ENCODE data around the gene ATRX.

DNA sequence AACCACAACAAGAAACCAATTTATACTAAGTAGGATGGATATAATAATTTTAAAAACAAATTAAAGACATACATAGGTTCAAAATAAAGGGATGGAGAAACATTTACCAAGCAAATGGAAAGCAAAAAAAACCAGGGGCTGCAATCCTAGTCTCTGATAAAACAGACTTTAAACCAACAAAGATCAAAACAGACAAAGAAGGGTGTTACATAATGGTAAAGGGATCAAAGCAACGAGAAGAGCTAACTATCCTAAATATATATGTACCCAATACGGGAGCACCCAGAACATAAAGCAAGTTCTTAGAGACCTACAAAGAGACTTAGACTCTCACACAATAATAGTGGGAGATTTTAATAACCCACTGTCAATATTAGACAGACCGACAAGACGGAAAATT lies 66.6 kb downstream of the ATRX start:
- no peak for TF ChIP-seq POLR2AphosphoS5 (IDR thresholded peaks at IDR 0.05; ENCODE audit: low read depth)
- TF ChIP-seq EZH2phosphoT487 (IDR thresholded peaks at IDR 0.05; ENCODE audit: unreplicated experiment), result no peak
- TF ChIP-seq ZNF331 (CRISPR knock-in tag; IDR thresholded peaks at IDR 0.05; ENCODE audit: low read depth), result no peak
- TF ChIP-seq, protein P1, sequence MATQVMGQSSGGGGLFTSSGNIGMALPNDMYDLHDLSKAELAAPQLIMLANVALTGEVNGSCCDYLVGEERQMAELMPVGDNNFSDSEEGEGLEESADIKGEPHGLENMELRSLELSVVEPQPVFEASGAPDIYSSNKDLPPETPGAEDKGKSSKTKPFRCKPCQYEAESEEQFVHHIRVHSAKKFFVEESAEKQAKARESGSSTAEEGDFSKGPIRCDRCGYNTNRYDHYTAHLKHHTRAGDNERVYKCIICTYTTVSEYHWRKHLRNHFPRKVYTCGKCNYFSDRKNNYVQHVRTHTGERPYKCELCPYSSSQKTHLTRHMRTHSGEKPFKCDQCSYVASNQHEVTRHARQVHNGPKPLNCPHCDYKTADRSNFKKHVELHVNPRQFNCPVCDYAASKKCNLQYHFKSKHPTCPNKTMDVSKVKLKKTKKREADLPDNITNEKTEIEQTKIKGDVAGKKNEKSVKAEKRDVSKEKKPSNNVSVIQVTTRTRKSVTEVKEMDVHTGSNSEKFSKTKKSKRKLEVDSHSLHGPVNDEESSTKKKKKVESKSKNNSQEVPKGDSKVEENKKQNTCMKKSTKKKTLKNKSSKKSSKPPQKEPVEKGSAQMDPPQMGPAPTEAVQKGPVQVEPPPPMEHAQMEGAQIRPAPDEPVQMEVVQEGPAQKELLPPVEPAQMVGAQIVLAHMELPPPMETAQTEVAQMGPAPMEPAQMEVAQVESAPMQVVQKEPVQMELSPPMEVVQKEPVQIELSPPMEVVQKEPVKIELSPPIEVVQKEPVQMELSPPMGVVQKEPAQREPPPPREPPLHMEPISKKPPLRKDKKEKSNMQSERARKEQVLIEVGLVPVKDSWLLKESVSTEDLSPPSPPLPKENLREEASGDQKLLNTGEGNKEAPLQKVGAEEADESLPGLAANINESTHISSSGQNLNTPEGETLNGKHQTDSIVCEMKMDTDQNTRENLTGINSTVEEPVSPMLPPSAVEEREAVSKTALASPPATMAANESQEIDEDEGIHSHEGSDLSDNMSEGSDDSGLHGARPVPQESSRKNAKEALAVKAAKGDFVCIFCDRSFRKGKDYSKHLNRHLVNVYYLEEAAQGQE (IDR thresholded peaks at IDR 0.05; ENCODE audit: unreplicated experiment), result no peak
- TF ChIP-seq, protein P2, sequence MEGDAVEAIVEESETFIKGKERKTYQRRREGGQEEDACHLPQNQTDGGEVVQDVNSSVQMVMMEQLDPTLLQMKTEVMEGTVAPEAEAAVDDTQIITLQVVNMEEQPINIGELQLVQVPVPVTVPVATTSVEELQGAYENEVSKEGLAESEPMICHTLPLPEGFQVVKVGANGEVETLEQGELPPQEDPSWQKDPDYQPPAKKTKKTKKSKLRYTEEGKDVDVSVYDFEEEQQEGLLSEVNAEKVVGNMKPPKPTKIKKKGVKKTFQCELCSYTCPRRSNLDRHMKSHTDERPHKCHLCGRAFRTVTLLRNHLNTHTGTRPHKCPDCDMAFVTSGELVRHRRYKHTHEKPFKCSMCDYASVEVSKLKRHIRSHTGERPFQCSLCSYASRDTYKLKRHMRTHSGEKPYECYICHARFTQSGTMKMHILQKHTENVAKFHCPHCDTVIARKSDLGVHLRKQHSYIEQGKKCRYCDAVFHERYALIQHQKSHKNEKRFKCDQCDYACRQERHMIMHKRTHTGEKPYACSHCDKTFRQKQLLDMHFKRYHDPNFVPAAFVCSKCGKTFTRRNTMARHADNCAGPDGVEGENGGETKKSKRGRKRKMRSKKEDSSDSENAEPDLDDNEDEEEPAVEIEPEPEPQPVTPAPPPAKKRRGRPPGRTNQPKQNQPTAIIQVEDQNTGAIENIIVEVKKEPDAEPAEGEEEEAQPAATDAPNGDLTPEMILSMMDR (conservative IDR thresholded peaks at IDR 0.05; ENCODE audit: low read depth in 2 of 2), result no peak
- TF ChIP-seq NANOG (IDR thresholded peaks at IDR 0.05; ENCODE audit: borderline replicate concordance), result no peak
- no peak for TF ChIP-seq EZH2 (IDR thresholded peaks at IDR 0.05; ENCODE audit: low read depth, unreplicated experiment)
- TF ChIP-seq, protein P3, sequence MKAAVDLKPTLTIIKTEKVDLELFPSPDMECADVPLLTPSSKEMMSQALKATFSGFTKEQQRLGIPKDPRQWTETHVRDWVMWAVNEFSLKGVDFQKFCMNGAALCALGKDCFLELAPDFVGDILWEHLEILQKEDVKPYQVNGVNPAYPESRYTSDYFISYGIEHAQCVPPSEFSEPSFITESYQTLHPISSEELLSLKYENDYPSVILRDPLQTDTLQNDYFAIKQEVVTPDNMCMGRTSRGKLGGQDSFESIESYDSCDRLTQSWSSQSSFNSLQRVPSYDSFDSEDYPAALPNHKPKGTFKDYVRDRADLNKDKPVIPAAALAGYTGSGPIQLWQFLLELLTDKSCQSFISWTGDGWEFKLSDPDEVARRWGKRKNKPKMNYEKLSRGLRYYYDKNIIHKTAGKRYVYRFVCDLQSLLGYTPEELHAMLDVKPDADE (IDR thresholded peaks at IDR 0.05), result no peak
- no peak for TF ChIP-seq JUNB (IDR thresholded peaks at IDR 0.05; ENCODE audit: unreplicated experiment)
- no peak for TF ChIP-seq ZNF462 (CRISPR knock-in tag; IDR thresholded peaks at IDR 0.05)
- TF ChIP-seq ZNF114 (CRISPR knock-in tag; IDR thresholded peaks at IDR 0.05), result no peak

Data from GM23338 (cell line).